ENCODE measurements around the gene SIGLEC1.

The SIGLEC1 gene

DNA sequence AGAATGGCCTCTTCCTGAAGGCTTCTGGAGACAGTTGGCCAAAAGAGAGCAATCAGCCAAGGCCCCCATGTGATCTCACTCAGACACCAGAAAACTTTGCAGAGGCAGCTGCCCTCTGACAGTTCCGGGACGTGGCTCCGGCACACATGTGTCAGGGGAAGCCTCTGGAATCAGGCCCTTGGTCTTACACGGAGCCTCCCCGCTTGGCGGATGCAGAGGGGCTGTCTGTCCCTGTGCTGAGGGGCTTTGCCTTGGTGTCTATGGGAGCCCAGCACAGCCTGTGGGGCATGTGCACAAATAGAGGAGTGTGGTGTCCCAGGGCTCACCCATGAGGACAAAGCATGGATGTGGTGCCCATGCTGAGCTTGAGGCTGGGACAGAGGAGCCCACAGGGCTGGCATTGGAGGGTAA lies 13.8 kb downstream of the SIGLEC1 start:
- no peak for DNase-seq

DNA sequence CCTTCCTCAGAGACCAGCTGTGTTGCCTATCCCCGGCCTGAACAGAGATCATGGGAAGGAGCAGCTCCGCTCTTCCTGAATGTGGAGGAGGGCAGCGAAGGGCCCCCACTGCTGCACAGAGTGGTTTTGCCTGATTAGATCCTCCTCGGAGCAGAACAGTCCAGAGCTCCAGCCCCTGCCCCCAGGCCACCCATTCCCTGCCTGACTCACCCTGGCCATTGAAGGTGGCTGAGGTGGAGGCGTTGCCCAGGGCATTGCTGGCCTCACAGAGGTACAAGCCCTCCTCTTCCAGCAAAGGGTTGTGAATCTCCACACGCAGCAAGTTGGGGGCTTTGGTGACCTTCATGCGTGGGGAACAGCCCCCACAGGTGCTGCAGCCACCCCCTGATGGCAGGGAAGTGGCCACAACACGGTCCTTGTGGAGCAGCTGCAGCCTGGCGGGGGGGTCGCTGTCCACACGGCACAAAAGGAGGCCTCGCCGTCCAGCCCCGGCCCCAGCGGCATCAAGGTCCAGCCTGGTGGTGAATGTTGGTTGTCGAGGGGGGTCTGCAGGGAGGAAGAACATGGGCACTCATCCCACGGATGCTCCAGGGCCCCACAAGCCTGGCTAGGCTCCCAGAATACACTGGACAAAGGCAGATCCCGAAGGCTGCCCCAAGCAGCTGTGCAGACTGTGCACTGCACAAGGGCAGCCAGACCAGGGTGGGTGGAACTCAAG lies 14.7 kb downstream of the SIGLEC1 start:
- DNase-seq: no peak

DNA sequence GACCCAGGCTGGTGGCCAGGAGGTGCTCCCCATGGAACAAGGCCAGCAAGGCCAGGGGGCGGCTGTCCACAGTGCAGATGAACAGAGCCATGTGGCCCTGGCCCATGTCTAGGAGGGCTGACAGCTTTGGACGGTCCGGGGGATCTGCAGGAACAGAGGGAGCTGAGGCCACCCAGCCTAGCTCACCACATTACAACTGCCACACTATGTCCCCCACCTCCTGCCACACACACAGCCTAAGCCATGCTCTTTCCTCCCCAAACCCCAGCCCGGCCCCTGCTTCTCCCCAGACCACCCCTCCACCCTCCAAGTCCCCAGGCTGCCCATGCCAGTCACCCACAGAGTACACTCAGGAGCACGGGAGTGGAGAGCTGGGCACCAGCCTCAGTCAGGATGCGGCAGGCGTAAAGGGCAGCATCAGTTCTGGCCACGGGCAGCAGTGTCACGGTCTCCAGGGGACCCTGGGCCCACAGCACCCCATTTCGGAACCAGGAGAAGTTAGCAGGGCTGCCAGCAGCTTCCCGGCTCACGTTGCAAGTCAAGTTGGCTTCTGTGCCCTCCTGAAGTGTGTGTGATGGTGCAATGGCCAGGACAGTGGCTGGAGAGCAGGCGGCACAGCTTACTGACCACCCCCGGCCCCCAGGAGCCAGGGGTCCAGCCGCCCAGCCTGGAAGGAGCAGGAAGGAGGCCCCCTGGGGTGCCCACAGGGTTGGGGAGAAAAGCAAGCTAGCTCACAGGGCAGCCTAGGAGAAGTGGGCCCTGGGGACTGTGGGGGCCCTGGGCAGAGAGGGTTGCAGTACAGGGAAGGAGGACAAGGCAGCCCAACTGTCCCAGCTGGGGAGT lies 15.4 kb downstream of the SIGLEC1 start:
- no peak for DNase-seq

DNA sequence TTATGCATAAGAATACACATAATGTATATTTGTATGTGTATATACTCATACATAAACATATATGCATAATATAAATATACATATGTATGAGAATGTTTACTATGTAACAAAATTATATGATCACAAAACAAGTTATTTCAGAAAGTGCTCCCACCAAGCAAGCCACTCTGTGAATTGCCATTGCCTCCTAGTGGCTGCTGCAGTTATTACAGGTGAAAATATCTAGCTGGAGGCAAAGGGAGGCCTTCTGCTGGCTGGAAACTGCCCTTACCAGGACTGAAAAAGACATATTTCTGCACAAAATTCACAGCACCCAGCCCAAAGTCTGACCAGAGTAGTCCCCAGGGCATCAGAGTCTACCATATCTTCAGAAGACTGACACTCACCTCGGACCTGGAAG lies 16.2 kb downstream of the SIGLEC1 start:
- peak; percentile 27 for DNase-seq

DNA sequence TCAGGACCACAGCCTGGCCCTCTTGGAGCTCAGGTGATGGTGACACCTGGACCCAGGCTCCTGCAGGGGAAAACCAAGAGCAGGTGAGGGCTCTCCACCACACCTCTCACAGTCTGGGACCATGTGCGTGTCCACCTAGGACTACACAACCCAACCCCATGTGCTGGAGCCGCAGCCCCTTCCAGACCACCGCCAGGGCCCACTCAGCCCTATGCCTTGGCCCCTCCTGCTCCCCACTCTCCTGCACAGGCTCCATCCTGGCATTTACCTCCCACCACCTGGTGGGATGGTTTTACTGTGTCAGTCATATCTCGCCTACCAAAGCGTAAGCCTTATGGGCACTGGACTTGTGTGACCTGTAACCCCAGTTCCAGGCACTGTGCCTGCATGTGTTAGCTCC lies 17.5 kb downstream of the SIGLEC1 start:
- DNase-seq: no peak

DNA sequence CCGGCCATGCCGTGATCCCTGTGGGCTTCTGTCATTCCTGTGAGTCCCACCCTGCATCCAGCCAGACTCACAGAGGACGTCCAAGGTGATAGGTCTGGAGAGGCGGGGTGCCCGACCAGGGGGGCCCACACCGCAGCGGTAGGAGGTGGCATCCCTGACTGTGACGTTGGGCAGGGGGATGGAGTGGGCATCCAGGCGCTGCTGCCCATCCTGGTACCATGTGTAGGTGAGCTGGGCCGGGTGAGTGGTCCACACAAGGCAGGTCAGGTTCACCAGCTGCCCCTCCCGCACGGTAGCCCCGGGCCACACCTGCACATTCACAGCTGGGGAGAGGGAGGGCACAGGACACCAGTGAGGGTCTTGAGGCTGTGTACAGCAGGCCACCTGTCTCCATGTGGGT lies 19.0 kb downstream of the SIGLEC1 start:
- DNase-seq: no peak

DNA sequence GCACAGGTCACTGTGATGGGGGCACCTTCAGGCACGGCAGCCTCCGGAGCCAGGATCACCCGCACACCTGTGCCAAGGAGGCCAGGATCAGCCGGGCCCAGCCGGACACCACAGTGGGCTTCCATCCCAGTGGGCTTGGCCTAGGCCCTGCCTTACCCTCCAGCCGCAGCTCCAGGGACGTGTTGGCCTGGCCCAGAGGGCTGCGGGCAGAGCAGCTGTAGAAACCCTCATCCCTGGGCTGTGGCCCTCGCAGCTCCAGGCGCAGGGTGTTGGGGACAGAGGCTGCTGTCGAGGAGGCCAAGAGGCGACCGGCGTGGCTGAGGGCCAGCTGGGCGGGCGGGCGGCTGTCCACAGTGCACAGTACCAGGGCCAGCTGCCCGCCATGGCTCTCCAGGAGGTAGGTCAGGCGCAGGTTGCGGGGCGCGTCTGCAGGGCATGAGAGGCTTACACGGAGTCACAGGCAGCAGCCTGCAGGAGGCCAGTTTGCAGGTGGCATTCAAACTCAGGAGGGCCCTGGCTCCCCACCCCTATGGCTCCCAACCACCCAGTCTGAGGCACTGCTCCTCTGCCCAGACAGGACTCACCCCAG lies 19.6 kb downstream of the SIGLEC1 start:
- DNase-seq: no peak

DNA sequence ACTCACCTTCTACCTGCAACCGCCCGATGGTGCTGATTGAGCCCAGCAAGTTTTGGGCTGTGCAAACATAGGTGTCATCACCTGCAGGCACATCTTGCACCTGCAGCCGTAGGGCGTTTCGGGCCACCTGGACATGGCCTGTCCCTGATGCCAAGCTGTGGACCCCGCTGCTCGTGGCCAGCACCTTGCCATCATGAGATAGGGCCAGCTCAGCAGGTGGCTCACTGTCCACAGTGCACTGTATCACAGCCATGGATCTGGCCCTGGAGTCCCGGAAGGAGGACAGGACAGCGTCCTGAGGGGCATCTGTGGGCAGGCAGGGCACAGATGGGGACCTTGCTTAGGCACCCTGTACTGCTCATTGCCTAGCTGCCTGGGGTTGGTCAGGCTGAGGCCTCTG lies 20.5 kb downstream of the SIGLEC1 start:
- no peak for DNase-seq

DNA sequence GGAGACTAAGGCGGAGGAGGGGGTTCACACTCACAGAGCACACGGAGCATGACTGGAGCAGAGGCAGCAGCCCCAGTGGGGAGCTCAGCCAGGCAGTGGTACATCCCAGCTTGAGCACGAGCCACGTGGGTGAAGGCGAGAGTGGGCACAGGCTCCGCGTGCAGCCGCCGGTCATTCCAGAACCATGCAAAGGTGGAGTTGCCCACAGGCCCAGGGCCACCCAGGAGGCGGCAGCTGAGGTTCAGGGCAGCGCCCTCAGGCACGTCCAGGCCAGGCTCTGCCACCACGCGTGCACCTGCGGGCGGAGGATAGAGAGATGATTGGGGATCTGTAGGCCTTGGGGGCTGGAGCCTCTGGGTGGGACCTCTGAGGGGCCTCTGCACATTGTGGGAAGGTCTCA lies 21.1 kb downstream of the SIGLEC1 start:
- no peak for DNase-seq

DNA sequence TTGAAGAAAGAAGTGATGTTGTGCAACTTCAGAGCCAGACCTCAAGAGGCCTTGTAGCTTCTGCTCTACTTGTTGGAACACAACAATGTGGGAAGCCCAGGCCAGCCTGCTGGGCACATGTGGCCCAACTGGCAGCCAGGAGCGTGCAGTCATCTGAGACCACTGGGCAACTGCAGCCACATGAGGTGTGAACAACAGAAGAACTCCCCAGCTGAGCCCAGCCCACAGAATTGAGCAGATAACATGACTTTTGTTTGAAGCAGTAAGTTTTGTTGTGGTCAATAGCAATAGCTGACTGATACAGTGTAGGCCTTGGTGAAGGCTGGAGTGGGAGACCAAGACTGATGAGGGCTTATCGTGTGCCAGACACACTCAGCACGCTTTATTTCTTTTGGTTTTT lies 22.0 kb downstream of the SIGLEC1 start:
- DNase-seq: no peak

DNA sequence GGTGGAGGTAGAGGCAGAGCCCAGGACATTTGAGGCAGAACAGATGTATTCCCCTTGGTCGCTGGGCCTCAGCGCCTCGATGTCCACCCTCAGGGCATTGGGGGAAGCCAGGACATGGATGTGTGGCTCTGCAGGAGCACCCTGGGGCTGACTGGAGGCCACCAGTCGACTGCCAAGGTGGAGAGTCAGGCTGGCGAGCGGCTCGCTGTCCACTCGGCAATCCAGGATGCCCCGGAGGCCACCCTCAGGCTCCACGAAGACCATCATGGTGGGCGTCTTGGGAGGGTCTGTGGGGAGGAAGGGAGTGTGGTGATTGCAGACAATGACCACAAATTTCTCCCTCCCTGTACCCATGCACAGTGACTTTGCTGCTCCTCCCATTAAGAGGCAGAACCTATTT lies 22.4 kb downstream of the SIGLEC1 start:
- DNase-seq: no peak

DNA sequence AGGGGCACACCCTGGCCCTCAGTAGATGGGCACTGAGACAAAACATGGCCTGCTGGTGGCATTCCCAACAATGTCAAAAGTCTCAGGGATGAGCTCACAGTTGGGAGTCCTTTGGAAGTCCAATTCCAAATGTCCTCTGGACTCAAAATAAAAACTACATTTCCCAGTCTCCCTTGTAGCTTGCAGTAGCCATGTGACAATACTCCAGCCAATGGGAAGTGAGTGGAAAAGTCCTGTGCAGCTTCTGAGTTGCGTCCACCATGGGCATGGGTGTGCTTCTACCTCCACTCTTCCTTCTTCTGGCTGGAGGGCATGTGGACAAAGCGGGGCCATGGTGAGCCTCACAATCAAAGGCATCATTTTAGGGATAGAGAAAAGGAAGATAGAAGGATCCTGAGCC lies 24.7 kb downstream of the SIGLEC1 start:
- no peak for DNase-seq

DNA sequence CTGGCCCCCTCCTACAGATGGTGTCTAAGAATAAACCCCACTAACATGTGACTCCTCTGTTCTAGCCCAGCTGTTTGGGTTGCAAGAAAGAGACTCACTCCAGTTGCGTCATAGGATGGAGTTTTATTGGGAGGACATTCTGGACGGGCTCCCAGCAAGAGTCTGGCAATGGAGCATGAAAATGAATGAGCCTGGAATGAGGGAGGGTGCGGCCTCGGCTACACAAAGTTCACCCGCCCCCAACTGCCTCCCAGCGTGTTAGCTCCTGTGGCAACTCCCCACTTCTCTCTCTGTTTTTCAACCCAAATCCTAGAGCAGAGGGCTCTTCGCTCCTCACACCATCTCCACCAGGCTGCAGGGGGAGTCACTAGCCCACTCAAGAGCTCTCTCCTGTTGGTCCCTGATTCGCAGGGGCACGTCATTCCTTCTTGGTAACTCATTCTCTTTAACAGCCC lies 25.5 kb downstream of the SIGLEC1 start:
- no peak for DNase-seq

DNA sequence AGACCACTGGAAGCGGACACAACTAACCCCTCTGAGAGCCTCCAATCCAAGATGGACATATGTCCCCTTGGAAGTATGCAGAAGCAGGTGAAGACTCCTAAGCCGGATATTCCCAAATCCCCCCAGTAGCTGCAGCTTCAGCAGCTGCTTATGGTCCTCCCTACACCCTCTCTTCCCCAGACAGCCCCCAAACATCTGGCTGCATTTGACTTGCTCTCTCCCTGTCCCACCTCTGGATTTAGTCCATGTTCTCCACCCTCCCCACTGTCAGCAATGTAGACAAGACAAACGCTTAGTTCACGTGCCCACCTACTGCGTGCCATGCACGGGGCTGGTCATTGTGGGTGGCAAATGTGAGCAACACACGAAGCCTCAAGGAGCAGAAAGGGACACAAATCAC lies 26.0 kb downstream of the SIGLEC1 start:
- no peak for DNase-seq

DNA sequence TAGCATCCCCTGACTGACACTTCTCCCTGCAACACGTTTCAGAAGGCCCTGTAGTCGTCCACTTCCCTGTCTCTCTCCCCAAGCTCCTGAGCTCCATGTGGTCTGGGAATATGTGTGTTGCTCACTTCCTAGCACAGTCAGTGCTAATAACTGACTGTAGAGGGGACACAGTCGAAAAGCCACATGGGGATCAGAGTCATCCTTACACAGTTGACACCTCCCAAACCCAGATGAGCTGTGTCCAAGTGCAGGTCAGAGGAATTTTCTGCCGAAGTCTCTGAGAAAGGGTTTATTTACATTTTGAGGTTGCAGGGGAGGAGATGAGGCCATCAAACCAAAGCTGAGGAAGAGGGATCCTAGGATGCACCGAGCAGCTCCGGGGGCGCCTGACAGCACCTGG lies 27.1 kb downstream of the SIGLEC1 start:
- no peak for DNase-seq

DNA sequence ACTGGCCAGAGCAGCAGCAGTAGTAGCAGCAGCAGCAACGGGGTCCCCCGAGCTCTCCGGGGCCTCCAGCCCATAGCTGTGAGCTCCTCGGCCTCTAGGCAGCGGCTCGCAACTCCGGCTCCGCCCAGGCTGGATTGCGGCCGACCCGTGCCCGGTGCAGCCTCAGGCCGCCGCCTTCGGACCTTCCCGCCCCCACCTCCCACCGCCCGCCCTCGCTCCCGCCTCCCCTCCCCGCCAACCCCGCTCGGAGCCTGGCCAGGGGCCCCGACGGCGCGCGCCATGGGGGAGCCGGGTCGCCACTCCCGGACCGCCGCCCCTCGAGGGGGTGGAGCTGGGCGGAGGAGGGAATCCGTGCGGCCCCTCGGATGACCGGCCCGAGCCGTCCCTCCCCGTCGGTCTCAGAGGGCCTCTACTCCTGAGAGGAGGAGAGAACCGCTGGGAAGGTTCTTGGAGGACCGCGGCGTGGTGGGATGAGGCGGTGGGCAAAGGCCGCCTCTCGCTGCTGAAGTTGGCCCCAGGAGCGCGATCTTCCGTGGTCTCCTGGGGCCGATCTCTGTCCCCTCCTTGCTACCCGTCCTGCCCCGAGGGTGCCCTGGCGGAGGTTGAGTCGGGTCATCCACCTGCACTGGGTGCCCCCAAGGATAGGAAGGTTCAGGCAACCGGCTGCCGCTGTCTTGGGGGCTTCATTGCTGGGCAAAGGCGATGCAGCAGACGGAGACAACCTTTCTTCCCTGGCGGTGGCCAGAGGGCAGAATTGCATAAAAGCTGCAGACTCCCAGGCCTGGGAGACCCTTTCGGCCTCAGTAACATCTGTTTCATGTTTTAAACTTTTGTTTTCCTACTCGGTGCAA lies 30.2 kb downstream of the SIGLEC1 start, which contains the start of gene ADAM33:
ADAM33 (minus strand) TSS at position 80 of the 851 bp plus-strand sequence; CDS start at position 74, 6 bp downstream.
- no peak for DNase-seq

DNA sequence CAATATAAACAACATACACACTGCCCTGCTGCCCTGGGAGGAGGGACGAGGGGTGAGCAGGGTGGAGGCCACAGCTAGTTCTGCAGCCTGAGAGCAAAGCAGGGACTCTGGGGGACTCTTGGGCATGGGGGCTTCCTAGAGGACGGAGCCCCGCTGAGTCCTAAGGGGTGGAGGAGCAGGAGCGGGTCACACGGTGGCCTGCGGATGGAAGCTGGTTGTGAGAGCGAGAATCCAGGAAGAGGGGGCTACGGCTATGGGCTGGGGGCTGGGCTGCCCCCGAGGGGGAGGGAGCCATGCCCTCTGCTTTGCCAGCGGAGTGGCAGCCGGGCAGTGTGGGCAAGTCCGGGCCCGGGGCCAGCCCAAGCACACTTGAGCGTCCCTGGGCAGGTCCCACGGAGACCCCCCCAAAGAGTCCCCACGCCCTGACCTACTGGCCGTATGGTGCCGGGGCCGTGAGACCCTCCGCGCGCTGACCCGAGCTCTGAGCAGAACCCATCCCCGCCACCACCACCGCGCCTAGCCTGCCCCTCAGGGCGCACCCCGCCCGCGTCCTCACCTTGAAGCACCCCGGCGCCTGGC lies 31.0 kb downstream of the SIGLEC1 start:
- no peak for DNase-seq

DNA sequence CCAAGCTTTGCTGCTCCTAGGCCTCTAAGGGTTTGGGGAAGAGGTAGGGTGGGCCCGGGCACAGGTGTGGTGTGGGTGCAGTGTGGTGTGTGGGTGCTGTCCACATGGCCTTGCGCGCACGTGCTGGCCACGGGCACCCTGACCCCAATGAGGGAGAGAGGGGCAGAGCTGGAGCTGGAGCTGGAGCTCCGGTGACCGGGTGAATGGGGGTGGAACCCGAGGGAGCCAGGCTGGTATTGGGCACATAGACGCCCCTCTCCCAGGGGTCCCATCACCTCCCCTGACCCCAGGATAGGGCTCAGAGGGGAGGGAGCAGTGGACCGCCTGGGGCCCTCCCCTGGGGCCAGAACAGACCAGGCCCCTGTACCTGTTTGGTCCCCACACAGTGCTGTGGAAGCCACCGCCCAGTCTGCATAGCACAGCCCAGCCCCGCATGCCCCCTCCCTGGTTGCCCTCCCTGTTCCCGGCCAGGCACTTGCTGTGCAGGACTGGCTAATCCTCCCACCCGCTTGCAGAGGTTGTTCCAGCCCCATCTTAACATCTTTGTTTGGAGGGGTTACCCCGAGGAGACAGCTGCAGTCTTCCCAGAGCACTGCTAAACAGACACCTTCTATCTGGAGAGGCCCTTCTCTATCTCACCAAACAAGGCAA lies 31.6 kb downstream of the SIGLEC1 start:
- DNase-seq: no peak

DNA sequence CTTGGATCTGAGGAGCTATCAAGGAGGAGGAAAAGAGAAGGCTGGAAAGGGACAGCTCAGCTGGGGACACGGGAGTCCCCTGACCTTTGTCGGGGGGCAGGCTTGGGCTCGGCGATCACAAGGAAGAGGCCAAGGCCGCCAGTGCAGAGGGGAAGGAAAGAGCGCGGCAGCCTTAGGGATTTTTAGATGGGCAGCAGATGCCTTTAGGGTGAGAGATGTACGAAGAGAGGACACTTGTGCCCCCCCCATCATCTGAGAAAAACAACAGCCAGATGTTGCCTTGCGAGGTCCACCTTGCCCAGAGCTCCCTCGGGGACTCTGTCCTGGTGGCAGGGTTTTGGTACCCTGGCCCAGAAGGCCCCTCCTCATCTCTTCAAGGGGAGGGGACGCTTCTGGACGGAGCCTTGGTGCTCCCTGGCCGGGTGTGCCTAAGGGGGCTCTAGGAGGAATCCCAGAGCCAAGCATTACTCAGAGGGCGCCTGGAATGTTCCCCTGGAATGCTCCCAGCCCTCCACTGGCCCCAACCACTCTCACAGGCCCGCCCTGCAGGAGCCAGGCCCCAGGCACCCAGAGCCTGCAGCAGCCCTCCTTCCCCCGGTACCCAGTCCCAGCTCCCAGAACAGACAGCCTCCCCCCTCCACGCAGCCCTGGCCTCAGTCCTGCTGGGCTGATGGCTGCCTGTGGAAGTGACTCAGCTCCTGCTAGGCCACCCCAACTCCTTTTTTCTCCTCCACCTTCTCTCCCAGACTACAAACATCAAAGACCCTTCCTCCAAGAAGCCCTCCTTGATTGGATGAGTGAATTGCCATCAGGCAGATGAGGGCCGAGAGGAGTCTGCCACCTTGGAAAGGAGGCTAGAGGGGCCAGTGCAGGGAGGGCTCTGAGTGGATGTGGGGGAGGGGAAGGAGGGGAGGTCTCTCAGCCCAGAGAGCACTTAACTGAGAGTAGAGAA lies 32.4 kb downstream of the SIGLEC1 start:
- no peak for DNase-seq

DNA sequence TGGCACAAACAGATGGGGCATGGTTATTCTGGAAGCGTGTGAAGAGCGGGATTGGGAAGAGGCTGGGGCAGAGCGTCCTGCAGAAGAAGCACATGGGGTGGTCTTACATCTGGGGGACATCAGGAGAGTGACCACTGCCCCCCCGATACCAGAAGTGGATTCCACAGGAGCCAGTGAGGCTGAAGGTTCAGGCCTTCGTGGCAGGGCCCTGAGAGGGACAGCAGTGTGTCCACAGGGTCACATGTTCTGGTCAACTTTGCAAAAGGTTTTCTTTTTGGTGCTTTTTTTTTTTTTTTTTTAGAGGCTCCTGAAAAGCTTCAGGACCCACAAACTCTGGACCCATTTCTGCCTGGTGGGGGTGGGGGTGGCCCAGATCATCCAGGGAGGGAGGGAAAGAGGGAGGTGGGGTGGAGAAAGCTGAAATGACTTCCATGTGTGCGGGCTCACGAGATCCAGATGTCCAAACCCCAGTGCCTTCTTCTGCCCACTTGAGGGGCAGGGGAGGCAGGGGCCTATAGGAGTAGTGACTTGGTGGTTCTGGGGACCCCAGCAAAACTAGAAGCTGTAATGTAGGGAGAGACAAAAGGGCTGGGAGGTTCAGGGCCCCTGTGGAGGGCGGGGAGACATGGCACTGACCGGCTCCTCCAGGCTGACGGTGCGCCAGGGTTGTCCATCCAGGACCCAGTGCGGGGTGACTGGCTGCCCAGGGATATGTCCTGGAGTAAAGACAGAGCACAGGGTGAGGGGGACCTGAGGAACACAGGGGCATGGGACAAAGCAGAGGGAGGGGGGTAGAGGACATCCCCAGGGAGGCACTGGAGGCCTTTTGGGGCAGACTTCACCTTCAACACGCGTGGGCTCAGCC lies 33.3 kb downstream of the SIGLEC1 start:
- no peak for DNase-seq

Data from activated CD4-positive, alpha-beta T cell treated with anti-CD3 and anti-CD28 coated beads for 48 hours (primary cell).